K562 treated with DMSO at 1 percent for 24 hours (cell line): ENCODE measurements around the gene AKIRIN2. TPM values are rescaled to one million over a fixed set of nuclear protein-coding genes. Genes with fewer than 3 reads are reported as not detected.

ENCODE experiments used
- total RNA-seq: library from RNA; unstranded; fragments of 300-600 nt; gene quantifications from 2 replicates; pipeline ENCODE4 v1.2.3, GENCODE V29; 2022; ENCODE audit warnings: low read depth; ENCODE audit not compliant: insufficient read depth

AKIRIN2 gene
- 74.8 and 80.6 TPM in 2 replicates for total RNA-seq

DNA sequence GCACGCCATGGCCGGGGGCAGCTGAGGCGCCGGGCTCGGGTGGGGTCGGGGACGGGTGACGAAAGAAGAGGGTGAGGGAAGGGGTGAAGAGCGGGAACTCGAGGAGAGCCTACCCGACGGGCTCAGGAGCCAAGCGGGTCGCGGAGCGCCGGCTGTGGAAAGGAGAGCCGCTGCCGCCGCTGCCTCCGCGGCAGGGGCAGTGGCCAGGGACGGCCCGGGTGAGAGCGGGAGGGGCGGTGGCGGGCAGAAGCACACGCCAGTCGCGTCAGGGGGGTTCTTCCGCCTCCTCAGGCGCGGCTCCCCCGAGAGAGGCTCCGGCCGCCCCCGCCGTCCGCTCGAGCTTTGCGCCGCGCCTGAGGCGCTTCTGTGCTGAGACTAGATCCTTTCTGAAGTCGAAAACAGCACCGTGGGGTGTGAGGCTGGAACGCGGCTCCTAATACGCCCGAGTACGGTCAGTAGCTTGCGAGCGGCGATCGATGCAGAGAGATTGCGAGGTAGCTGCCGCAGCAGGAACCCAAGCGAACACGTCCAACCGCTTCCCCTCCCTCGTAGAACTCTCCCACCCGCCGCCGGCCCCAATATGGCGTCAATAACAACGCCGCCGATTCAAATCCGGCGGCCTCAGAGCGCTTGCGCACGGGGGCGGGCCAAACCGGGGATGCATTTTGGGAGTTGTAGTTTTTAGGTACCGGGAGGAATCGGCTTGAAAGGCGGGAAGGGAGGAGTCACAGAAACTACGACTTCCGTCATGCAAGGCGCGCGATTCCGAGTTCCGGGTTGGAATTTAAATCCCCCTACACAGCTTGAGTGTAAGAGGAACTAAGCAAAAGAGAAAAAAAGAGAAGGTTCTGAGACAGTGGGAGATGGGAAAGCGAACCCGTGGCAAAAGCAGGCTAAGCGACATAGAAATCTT is at the start of gene AKIRIN2:
TSS of gene AKIRIN2 (minus strand) at position 558 of the 913 bp plus-strand sequence. CDS start at position 9, 549 bp downstream.

Other genes with a start within 250 kb of the AKIRIN2 start
- 6.3 and 11.1 TPM in 2 replicates for gene SLC35A1, start 229.3 kb downstream of the AKIRIN2 start, total RNA-seq
- 16.8 and 18.2 TPM in 2 replicates for gene RARS2, start 112.2 kb downstream of the AKIRIN2 start, total RNA-seq
- 20.0 and 22.0 TPM in 2 replicates for gene ORC3, start 112.1 kb downstream of the AKIRIN2 start, total RNA-seq